Fibroblast of lung (primary cell): ENCODE results near the gene TNS1. TPM values are rescaled to one million over a fixed set of nuclear protein-coding genes. Genes with fewer than 3 reads are reported as not detected.
A peak's percentile ranks its signal among the peaks of the same experiment; 100 is the strongest.

Experiments used
- DNase-seq, 2 donors: peaks; one replicate each; pipeline versions ENCODE4 v3.0.0 to v3.0.0-alpha.2; 2010; ENCODE audit warnings: low read depth in 2 of 2
- H2AFZ ChIP-seq: 2 replicates; pipeline ENCODE4 v1.5.1; 2012; ENCODE audit warnings: low read length, control low read depth, inconsistent platforms
- H3K27ac ChIP-seq: 2 replicates; pipeline ENCODE4 v1.5.1; 2011; ENCODE audit warnings: low read length, control low read depth; ENCODE audit not compliant: insufficient read depth
- H3K27me3 ChIP-seq: 2 replicates; pipeline ENCODE4 v1.5.1; 2011; ENCODE audit warnings: mild to moderate bottlenecking, low read length; ENCODE audit not compliant: control insufficient read depth, insufficient read depth
- H3K36me3 ChIP-seq: 2 replicates; pipeline ENCODE4 v1.5.1; 2011; ENCODE audit warnings: low read length; ENCODE audit not compliant: control insufficient read depth, insufficient read depth
- H3K4me1 ChIP-seq: 2 replicates; pipeline ENCODE4 v1.5.1; 2011; ENCODE audit warnings: low read length; ENCODE audit not compliant: control insufficient read depth, insufficient read depth; ENCODE audit errors: extremely low read depth
- H3K4me2 ChIP-seq: 2 replicates; pipeline ENCODE4 v1.5.1; 2011; ENCODE audit warnings: low read length, control low read depth; ENCODE audit not compliant: insufficient read depth; ENCODE audit errors: extremely low read depth
- H3K4me3 ChIP-seq, 4 experiments: fragments of 200-600 bp in 1 of 4; sonication (generic) in 1 of 4; replicated peaks in 1 of 4; 2 replicates each; pipeline ENCODE4 v1.5.1; 2011 to 2016; ENCODE audit warnings: low read length in 4 of 4, low read depth in 3 of 4, mild to moderate bottlenecking in 3 of 4, control low read depth in 2 of 4, inconsistent platforms in 1 of 4, mixed read lengths in 1 of 4; ENCODE audit not compliant: insufficient read depth in 1 of 4; ENCODE audit errors: control extremely low read depth in 1 of 4
- H3K79me2 ChIP-seq: 2 replicates; pipeline ENCODE4 v1.5.1; 2012; ENCODE audit warnings: mild to moderate bottlenecking, low read length, inconsistent platforms; ENCODE audit not compliant: control insufficient read depth, insufficient read depth
- H3K9ac ChIP-seq: 2 replicates; pipeline ENCODE4 v1.5.1; 2011; ENCODE audit warnings: mild to moderate bottlenecking, low read length, control low read depth; ENCODE audit not compliant: insufficient read depth
- H3K9me3 ChIP-seq: 2 replicates; pipeline ENCODE4 v1.5.1; 2012; ENCODE audit warnings: low read depth, low read length; ENCODE audit not compliant: control insufficient read depth, insufficient read depth
- H4K20me1 ChIP-seq: 2 replicates; pipeline ENCODE4 v1.5.1; 2011; ENCODE audit warnings: low read length; ENCODE audit not compliant: control insufficient read depth, insufficient read depth; ENCODE audit errors: extremely low read depth
- EZH2 ChIP-seq: IDR thresholded peaks from 2 replicates; pipeline ENCODE4 v1.5.1; 2012; ENCODE audit warnings: low read length, control low read depth, mild to moderate bottlenecking; ENCODE audit errors: missing control alignments
- polyA plus RNA-seq, 2 donors: library from polyadenylated mRNA; depleted of rRNA in 1 of 2; stranded (reverse) in 1 of 2; unstranded in 1 of 2; fragments of >200 nt; gene quantifications; 2 replicates each; pipeline ENCODE4 v1.2.1, GENCODE V29; 2011 to 2012; ENCODE audit warnings: missing spikeins in 1 of 2
- total RNA-seq: library from RNA; depleted of rRNA; stranded (reverse); fragments of >200 nt; gene quantifications from 2 replicates; pipeline ENCODE4 v1.2.1, GENCODE V29; 2014
- TF ChIP-seq, protein P1 (sequence below), 2 donors: IDR thresholded peaks in 1 of 2; conservative IDR thresholded peaks in 1 of 2; 1 replicate in 1 of 2; 2 replicates in 1 of 2; pipeline ENCODE4 v1.5.1; 2011 to 2012; ENCODE audit warnings: low read length in 2 of 2, control low read depth in 1 of 2, inconsistent platforms in 1 of 2, low read depth in 1 of 2, mild to moderate bottlenecking in 1 of 2

TNS1 gene
- total and polyA plus RNA-seq, 2 donors (not counting 1 experiment from before 2014, with no cell fraction given) = 44.4 to 47.1 TPM

DNA sequence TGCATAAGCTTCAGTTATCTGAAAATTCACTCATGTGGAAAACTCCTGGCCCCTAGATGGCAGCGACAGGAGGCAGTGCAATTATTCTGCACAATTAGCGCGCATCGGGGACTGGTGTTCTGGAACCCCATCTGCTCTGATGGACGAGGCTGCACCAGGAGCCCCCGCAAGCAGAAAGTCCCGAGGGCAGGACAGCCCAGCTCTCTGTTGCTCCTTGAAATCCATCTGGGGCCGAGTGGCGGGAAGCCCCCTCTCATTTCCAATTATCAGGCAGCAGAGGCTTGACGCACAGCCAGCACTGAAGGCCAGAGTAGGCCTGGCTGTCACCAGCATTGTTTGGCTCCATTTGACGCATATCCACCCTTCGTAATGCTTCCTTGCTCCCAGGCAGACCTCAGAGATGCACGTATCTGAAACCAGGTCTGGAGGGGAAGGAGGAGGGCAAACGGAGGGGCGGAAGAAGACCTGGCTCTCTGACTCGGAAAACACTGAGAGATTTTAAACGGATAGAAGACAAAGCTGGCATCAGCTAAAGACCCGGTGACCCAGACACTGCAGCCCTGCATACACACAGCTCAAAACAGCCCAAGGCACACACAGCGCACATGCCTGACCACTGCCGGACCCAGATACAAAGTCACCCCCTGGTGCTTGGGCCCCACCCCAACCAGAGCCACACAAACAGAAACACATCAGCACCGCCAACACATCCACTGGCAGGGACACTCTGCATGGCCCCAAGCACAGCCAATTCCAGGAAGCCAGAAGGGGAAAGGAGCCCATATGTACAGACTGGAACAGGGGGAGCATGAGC lies 69.8 kb downstream of the TNS1 start:
- H3K4me1 ChIP-seq = peaks cover 78% of the 10 kb centered on the region
- H4K20me1 ChIP-seq = no peaks in the 10 kb centered on the region
- H3K9ac ChIP-seq = peak overlapping the region; percentile 13
- H3K4me2 ChIP-seq = peak overlapping the region; percentile 33
- no peak overlapping the region for H3K4me3 ChIP-seq
- peaks cover 2% of the 10 kb centered on the region for H3K36me3 ChIP-seq
- peaks cover 48% of the 10 kb centered on the region for H3K79me2 ChIP-seq
- DNase-seq = peak in 1 of 2 donors; percentile 71
- H3K9me3 ChIP-seq = no peaks in the 10 kb centered on the region
- H2AFZ ChIP-seq = no peak overlapping the region
- no peaks in the 10 kb centered on the region for H3K27me3 ChIP-seq
- TF ChIP-seq EZH2 = no peak
- TF ChIP-seq, protein P1, sequence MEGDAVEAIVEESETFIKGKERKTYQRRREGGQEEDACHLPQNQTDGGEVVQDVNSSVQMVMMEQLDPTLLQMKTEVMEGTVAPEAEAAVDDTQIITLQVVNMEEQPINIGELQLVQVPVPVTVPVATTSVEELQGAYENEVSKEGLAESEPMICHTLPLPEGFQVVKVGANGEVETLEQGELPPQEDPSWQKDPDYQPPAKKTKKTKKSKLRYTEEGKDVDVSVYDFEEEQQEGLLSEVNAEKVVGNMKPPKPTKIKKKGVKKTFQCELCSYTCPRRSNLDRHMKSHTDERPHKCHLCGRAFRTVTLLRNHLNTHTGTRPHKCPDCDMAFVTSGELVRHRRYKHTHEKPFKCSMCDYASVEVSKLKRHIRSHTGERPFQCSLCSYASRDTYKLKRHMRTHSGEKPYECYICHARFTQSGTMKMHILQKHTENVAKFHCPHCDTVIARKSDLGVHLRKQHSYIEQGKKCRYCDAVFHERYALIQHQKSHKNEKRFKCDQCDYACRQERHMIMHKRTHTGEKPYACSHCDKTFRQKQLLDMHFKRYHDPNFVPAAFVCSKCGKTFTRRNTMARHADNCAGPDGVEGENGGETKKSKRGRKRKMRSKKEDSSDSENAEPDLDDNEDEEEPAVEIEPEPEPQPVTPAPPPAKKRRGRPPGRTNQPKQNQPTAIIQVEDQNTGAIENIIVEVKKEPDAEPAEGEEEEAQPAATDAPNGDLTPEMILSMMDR (conservative IDR thresholded peaks at IDR 0.05 in 1 of 2, IDR thresholded peaks at IDR 0.05 in 1 of 2; ENCODE audit: low read depth in 1 of 2, low read length in 2 of 2) = peak; percentile 3 to 23
- H3K27ac ChIP-seq = peak overlapping the region; percentile 44

DNA sequence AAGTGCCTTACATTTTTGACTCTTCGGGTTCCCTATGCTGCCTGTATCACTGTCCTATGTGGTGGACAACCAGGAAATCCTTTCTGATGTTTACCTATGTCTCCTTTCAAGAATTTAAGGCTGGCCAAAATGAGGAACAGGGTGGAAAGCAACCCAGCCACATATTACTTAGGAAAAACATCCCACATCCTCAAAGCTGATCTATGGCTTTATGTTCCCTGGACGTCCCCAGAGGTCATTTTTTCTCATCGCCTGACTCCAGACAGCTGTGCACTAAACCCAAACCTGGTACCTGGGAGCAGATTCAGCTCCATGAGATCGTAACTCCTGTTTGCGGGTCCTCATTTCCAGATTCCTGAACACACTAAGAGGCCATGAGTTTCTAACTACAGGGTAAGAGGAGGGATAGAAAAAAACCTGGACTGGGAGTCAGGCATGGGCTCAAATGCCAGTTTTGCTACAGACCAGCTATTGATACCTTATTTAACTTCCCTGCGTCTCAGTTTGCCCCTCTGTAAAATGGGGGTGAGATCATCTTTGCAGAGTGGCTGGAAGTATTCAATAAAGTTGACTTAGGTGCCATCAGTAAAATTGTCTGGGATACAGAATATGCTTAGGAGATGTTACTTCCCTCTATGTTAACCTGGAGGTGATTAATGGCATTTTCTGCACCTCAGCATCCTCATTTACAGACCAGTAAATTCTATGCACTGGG lies 70.8 kb downstream of the TNS1 start:
- no peak overlapping the region for H3K4me2 ChIP-seq
- no peak overlapping the region for H2AFZ ChIP-seq
- no peaks in the 10 kb centered on the region for H3K27me3 ChIP-seq
- H3K36me3 ChIP-seq = peaks cover 2% of the 10 kb centered on the region
- no peak overlapping the region for H3K27ac ChIP-seq
- no peak overlapping the region for H3K9ac ChIP-seq
- H3K4me1 ChIP-seq = peaks cover 70% of the 10 kb centered on the region
- no peak for TF ChIP-seq EZH2
- TF ChIP-seq, protein P1 (conservative IDR thresholded peaks at IDR 0.05 in 1 of 2, IDR thresholded peaks at IDR 0.05 in 1 of 2; ENCODE audit: low read depth in 1 of 2, low read length in 2 of 2) = no peak
- H3K79me2 ChIP-seq = peaks cover 41% of the 10 kb centered on the region
- H4K20me1 ChIP-seq = no peaks in the 10 kb centered on the region
- H3K9me3 ChIP-seq = no peaks in the 10 kb centered on the region
- DNase-seq = no peak
- no peak overlapping the region for H3K4me3 ChIP-seq

DNA sequence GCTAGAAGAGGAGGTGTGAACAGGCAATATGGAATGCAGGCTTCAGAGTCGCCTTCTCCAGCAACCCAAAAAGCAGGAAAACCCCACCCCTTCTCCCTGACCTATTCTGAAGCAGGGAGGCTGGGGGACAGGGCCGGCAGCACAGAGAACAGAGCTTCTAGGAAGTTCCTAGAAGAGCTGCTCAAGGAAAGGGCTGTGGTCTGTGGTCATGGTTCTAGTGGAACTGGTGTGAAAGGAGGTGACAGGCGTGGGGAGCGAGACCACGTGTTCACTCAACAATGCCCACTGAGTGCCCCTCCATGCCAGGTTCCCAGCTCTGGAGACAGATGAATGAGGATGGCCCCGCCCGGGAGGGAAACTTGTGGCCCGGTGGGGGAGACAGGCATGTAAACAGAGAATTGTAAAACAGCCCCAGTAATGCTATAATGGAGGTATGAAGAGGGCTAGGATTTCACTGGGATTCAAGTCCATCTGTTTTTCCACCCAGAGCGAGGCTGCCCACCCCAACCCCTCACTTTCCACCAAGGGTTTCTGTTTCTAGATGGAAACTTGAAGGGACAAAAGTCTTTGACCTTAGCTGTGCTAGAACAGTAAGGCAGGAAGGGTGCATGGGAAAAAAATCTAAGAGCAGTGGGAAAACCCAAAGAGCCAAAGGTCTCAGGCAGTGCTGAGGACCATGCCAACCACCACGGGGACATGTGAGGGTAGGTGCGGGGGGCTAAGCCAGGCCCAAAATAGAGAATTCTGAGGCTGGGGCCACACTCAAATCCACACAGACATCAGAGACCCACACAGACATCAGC lies 71.8 kb downstream of the TNS1 start:
- H3K9ac ChIP-seq = no peak overlapping the region
- H3K9me3 ChIP-seq = no peaks in the 10 kb centered on the region
- H3K4me3 ChIP-seq = no peak overlapping the region
- no peaks in the 10 kb centered on the region for H3K27me3 ChIP-seq
- TF ChIP-seq, protein P1 (conservative IDR thresholded peaks at IDR 0.05 in 1 of 2, IDR thresholded peaks at IDR 0.05 in 1 of 2; ENCODE audit: low read depth in 1 of 2, low read length in 2 of 2) = no peak
- TF ChIP-seq EZH2 = no peak
- no peak overlapping the region for H2AFZ ChIP-seq
- DNase-seq = peak in 1 of 2 donors; percentile 59
- no peaks in the 10 kb centered on the region for H4K20me1 ChIP-seq
- H3K36me3 ChIP-seq = peaks cover 2% of the 10 kb centered on the region
- H3K4me2 ChIP-seq = no peak overlapping the region
- H3K79me2 ChIP-seq = peaks cover 40% of the 10 kb centered on the region
- H3K27ac ChIP-seq = no peak overlapping the region
- peaks cover 60% of the 10 kb centered on the region for H3K4me1 ChIP-seq
